NT2/D1 (cell line): Measurements from ENCODE around the gene WDR86.

Experiments
- SUZ12 ChIP-seq: IDR thresholded peaks from 2 replicates; pipeline ENCODE4 v1.6.1; 2011; ENCODE audit not compliant: insufficient read length, insufficient read depth; ENCODE audit errors: extremely low read depth
- YY1 ChIP-seq: IDR thresholded peaks from 2 replicates; pipeline ENCODE4 v1.6.1; 2011; ENCODE audit not compliant: insufficient read length, insufficient read depth

GRCh38 chr7:151408498-151408838 is 1.4 kb downstream of the WDR86 start:
- TF ChIP-seq SUZ12 (no peak), YY1 (no peak)
